ENCODE data around the gene ZNF646.

Gene ZNF646

GRCh38 chr16:31105677-31106213, 31.5 kb downstream of the ZNF646 start:
- no peak overlapping the region for H3K4me3 ChIP-seq (ENCODE audit: low read depth, low read length)

GRCh38 chr16:31106509-31107464, 32.6 kb downstream of the ZNF646 start:
- no peak overlapping the region for H3K4me3 ChIP-seq (ENCODE audit: low read depth, low read length)
- no peak for DNase-seq (ENCODE audit: low read depth)

More at GRCh38 chr16:31105677-31106213, 31.5 kb downstream of the ZNF646 start:
- DNase-seq (ENCODE audit: low read depth): no peak

- DNase-seq (ENCODE audit: low read depth): no peak
- H3K4me3 ChIP-seq (ENCODE audit: low read depth, low read length): peak overlapping the region; percentile 98
Measured at GRCh38 chr16:31107465-31107867, 33.2 kb downstream of the ZNF646 start.

- DNase-seq (ENCODE audit: low read depth): no peak
- H3K4me3 ChIP-seq (ENCODE audit: low read depth, low read length): peak within 1 kb of the TSS; percentile 98
Measured at GRCh38 chr16:31108035-31108793, 34.0 kb downstream of the ZNF646 start, which contains the start of gene BCKDK. BCKDK (plus strand) TSS chr16:31108386; CDS start chr16:31109224, 838 bp downstream.

- no peak for DNase-seq (ENCODE audit: low read depth)
- H3K4me3 ChIP-seq (ENCODE audit: low read depth, low read length): peak overlapping the region; percentile 98
Measured at GRCh38 chr16:31108794-31109558, 34.8 kb downstream of the ZNF646 start.

- peak overlapping the region; percentile 98 for H3K4me3 ChIP-seq (ENCODE audit: low read depth, low read length)
- DNase-seq (ENCODE audit: low read depth): no peak
Measured at GRCh38 chr16:31109622-31110021, 35.4 kb downstream of the ZNF646 start.

- DNase-seq (ENCODE audit: low read depth): no peak
- H3K4me3 ChIP-seq (ENCODE audit: low read depth, low read length): no peak overlapping the region
Measured at GRCh38 chr16:31110106-31111034, 36.1 kb downstream of the ZNF646 start.

- H3K4me3 ChIP-seq (ENCODE audit: low read depth, low read length): no peak overlapping the region
- no peak for DNase-seq (ENCODE audit: low read depth)
Measured at GRCh38 chr16:31111881-31112466, 37.8 kb downstream of the ZNF646 start.

GRCh38 chr16:31112711-31113110, 38.5 kb downstream of the ZNF646 start:
- no peak overlapping the region for H3K4me3 ChIP-seq (ENCODE audit: low read depth, low read length)
- DNase-seq (ENCODE audit: low read depth): no peak

- H3K4me3 ChIP-seq (ENCODE audit: low read depth, low read length): no peak overlapping the region
- no peak for DNase-seq (ENCODE audit: low read depth)
Measured at GRCh38 chr16:31113121-31114120, 39.2 kb downstream of the ZNF646 start.

- H3K4me3 ChIP-seq (ENCODE audit: low read depth, low read length): no peak overlapping the region
- no peak for DNase-seq (ENCODE audit: low read depth)
Measured at GRCh38 chr16:31114468-31114867, 40.2 kb downstream of the ZNF646 start.

GRCh38 chr16:31117384-31118222, 43.4 kb downstream of the ZNF646 start, which contains the start of gene KAT8:
KAT8 (plus strand) TSS chr16:31117664; CDS start chr16:31117682, 18 bp downstream.
- DNase-seq (ENCODE audit: low read depth): peak; percentile 92
- H3K4me3 ChIP-seq (ENCODE audit: low read depth, low read length): peak within 1 kb of the TSS; percentile 67

GRCh38 chr16:31118223-31119155, 44.3 kb downstream of the ZNF646 start:
- H3K4me3 ChIP-seq (ENCODE audit: low read depth, low read length): peak overlapping the region; percentile 67
- peak; percentile 56 for DNase-seq (ENCODE audit: low read depth)

- no peak overlapping the region for H3K4me3 ChIP-seq (ENCODE audit: low read depth, low read length)
- DNase-seq (ENCODE audit: low read depth): no peak
Measured at GRCh38 chr16:31120129-31120528, 45.9 kb downstream of the ZNF646 start.

- H3K4me3 ChIP-seq (ENCODE audit: low read depth, low read length): no peak overlapping the region
- no peak for DNase-seq (ENCODE audit: low read depth)
Measured at GRCh38 chr16:31125844-31126243, 51.6 kb downstream of the ZNF646 start.
